NCI-H82 (cell line): ENCODE data around the gene CHADL.

Experiments
- DNase-seq: peaks from one replicate; lab custom pipeline; 2025; lab: John Stamatoyannopoulos, UW

The CHADL gene

GRCh38 chr22:41256254-41257253, 15.8 kb upstream of the CHADL start:
- DNase-seq: no peak

- DNase-seq: no peak
Observed at GRCh38 chr22:41254230-41254629, 13.5 kb upstream of the CHADL start.

DNA sequence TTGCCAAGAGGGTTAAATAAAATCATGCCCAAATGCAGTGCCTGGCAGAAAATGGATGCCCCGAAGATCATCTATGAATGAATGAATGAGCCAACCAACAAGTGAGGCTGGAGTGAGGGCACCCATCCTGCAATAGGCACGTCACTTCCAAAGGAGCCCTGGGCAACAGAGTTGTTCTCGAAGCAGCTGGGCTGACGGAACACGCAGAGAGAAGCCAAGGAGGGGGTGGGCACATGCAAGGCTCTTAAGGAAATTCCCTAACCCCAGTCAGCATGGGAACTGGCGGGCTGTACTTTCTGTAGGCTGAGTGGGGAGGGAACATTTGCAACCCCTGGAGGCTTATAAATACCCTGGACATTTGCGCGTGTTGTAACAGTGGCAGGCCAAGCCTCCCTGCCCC, 11.6 kb upstream of the CHADL start:
- no peak for DNase-seq

GRCh38 chr22:41250127-41250526, 9.4 kb upstream of the CHADL start:
- DNase-seq: no peak

- no peak for DNase-seq
Observed at GRCh38 chr22:41249442-41249841, 8.7 kb upstream of the CHADL start.

- DNase-seq: no peak
Observed at GRCh38 chr22:41248758-41249157, 8.0 kb upstream of the CHADL start.

- DNase-seq: no peak
Observed at GRCh38 chr22:41248314-41248713, 7.6 kb upstream of the CHADL start.

DNA sequence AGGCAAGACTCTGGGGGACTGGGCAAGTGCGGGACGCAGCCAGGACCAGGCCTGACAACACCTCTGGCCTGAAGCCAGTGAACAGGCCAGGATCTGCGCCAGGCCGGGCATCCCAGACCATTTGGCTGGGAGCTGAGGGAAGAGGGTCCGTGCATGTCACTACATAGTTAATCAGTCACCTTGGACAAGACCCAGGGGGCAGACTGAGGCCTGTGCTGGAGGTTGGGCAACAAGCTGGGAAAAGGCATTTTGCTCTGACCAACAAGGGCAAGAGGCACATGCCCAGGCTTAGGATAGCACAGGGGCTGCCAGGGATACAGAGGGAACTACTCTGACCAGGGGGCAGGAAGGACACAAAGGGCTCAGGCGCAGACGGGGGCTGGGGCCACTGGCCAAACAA, 7.0 kb upstream of the CHADL start:
- DNase-seq: no peak

DNA sequence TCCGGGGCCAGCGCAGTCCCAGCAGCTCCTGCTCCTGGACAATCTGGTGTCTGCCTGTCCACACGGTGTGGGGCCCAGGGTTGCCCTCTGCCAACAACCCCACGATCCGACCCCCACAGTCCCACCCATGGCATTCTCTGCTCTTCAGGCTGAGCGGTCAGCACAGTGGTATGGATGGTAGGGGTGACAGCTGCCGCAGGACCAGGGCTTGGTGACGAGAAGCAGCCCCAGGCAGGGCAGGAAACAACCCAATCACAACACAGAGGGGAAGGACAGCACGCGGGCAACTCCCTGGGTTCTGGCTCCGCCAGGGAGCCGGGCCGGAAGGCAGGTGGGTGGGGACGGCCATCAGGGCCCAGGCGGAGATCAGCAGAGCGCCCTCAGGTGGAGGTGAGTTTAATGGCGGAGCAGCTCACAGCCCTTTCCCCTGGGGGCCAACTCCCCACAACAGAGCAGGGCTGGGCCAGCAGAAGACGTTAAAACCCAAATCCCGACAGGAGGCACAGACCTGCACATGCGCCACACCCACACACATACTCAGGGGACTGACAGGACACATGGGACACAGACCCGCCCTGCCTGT, 5.3 kb upstream of the CHADL start:
- DNase-seq: no peak

DNA sequence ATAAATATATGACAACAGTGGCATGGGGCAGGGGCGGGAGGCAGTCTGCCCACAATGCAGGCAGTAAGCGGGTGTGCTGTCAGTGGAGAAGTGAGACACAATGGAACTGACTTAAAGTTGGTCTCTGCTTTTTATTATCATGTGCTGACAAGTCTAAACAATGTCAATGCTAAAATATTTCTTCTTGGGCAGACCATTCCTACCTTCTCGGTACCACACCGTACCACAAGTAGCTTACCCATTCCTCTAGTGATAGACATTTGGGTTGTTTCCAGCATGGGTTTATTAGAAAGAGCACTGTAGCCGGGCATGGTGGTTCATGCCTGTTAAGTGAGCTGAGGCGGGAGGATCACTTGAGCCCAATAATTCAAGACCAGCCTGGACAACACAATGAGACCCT, 2.6 kb upstream of the CHADL start:
- no peak for DNase-seq

GRCh38 chr22:41242396-41243117, 1.8 kb upstream of the CHADL start:
- DNase-seq: no peak

DNA sequence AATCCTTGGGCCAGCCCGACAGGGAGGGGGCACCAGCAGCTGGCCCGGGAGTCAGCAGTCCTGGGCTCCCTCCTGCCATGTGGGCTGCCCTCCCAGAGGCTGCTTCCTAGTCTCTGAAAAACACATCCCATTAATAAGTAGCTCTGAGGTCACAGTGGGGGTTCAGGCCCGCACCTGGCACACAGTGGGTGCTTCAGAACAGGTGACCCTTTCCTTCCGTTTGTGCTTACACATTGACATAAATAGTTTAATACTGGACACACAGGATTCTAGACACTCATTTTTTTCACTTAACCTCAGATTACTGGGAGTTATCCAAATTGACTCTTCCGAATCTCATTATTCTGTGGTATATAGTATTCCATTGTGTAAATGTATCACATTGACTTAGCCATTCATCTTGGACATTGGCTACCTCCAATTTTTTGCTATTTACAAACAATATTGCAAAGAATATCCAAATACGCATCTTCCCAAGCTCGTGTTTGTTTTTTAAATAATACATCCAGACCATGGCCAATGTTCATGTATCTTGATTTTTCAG, 474 bp upstream of the CHADL start:
- DNase-seq: no peak

DNA sequence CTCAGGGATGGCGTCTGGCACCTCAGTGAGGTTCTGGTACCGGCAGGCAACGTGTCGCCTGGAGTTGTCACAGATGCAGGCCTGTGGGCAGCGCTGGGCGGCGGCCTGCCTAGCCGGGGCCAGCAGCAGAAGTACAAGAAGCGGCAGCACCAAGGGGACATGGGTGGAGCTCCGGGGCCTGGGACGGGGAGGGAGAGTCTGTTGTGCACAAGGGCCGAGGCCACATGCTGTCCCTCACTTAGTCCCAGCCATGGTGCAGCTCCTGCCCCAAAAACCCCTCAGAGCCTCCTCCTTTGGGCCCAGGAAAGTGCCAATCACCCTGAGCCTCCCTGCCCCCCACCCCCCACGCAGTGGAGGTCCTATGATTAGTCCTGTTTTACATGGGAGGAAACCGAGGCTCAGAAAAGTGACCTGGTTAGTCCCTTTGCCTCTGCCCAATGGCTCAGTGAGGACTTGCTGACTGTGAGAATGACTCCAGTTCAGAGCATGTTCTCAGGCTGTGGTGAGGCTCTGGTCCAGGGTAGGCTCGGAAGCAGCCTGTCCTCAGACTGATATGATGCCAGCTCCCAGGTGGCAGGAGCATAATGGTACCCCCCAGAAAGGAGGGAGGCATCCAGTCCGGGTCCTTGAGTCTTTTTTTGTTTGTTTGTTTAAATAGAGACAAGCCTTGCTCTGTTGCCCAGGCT, 1.1 kb downstream of the CHADL start:
- no peak for DNase-seq

- DNase-seq: no peak
Observed at GRCh38 chr22:41238570-41239442, 1.9 kb downstream of the CHADL start.

DNA sequence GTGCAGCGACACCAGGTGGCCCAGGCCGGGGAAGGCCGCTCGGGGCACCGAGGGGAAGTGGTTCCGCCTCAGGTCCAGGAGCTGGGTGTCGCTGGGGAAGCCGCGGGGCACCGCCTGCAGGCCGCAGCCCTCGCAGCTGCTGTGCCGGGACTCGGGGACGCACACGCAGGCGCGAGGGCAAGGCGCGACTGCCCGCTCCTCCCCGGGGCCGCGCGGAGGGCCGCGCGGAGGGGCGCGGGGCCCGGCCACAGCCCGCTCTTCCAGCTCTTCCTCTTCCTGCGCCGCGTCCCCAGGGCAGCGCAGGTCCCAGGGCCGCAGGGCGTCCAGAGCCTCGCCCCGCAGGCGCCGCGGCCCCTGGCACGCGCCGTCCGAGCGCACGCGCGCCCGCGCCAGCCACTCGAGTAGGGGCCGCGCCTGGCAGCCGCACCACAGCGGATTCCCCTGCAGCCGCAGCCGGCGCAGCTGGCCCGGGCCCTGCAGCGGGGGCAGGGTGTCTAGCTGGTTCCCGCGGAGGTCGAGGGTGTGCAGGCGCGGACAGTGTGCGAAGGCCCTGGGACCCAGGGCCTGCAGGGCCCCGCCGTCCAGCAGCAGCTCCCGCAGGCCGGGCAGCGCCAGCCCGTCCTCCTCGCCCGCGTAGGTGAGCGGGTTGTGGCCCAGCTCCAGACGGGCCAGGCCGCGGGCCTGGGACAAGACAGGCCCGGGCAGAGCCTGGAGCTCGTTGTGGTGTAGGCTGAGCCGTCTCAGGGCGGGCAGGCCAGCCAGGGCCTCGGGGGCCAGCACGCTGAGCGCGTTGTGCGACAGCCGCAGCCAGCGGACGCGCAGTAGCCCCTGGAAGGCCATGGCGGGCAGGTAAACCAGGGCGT, 2.8 kb downstream of the CHADL start:
- DNase-seq: peak; percentile 50

GRCh38 chr22:41237036-41237706, 3.6 kb downstream of the CHADL start:
- no peak for DNase-seq

DNA sequence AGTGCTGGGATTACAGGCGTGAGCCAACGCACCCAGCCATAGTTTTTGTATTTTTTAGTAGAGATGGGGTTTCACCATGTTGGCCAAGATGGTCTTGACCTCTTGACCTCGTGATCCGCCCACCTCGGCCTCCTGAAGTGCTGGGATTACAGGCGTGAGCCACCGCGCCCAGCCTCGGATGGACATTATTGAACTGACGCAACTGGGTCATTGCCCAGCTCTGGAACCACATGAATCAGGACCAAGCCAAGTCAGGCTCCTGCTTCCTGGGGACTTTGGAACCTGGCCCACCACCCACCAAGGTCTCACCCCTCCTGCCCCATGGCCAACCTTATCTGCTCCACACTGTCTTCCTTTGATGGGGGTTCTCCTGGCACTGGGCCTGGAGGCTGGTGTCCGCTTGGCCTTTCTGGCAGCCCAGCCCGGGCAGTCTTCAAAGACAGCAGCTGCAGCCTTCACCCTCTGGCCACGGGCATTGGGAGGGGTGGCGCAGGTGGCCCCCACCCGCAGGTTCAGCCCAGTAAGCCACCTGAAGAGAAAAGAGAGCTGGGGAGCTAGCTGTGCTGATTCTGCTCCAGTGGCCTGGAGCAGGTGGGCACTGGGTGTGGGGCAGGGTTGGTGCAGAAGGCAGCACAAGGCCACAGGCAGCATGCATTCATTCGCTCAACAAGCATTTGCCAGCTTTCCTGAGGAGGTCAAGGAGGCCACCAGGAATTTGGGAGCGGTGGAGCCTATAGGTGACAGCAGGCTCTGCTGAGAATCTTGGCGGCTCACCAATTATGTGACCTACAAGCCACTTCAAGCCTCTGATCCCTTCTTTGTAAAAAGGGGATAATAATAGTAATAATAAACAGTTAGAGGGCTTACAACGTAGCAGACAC, 5.7 kb downstream of the CHADL start:
- no peak for DNase-seq

DNA sequence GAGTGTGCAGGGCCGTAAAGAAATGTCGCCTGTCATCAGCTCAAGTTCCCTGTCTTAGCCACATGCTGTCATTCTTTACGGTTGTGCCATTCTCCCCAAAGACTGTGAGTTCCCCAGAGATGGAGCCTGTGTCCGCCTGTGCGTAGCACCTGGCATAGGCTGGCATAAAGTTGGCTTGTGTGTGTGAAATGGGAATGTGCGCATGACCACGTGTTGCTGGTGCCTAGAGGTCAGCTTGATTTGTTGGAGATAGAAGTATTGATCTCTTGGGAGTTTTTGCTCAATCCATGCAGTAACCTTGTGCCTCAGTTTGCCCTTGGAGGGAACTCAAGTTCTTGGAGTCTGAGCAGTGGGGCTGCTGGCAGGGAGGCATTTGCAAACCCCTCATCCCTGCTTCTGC, 9.4 kb downstream of the CHADL start:
- DNase-seq: no peak
